GM12878 (cell line): ENCODE measurements around the gene RASL12. TPM values are rescaled to one million over a fixed set of nuclear protein-coding genes. Genes with fewer than 3 reads are reported as not detected.

Source experiments
- ATAC-seq: fragments of 200-7000 bp; cut with Tn5 transposase; 3 replicates; pipeline ENCODE4 v1.9.1; 2020; ENCODE audit warnings: mild to moderate bottlenecking, moderate library complexity
- BruUV-seq: library from RNA; stranded (reverse); fragments of 400-500 nt; replicated peaks from 2 replicates; lab custom pipeline; 2021; lab: Mats Ljungman, UMichigan
- CTCF ChIA-PET: fragments of 300-600 bp; sonication (Branson Sonifier 250); formaldehyde crosslinking; extraction: SDS; loops from one replicate; lab custom pipeline; 2021; ENCODE audit warnings: inconsistent platforms; lab: Yijun Ruan, JAX
- POLR2A ChIA-PET: fragments of 350-600 bp; formaldehyde crosslinking; extraction: SDS; loops from one replicate; lab custom pipeline; 2021; ENCODE audit warnings: inconsistent platforms; lab: Charles Lee
- RAD21 ChIA-PET: fragments of 300-600 bp; sonication (Branson Sonifier 250); formaldehyde crosslinking; loops from one replicate; lab custom pipeline; 2023; ENCODE audit warnings: antibody characterized with exemption; ENCODE audit not compliant: unreplicated experiment; lab: Charles Lee
- SMC1A ChIA-PET: fragments of 300-600 bp; sonication (Branson Sonifier 250); formaldehyde crosslinking; loops from one replicate; lab custom pipeline; 2023; ENCODE audit not compliant: unreplicated experiment, uncharacterized antibody; lab: Charles Lee
- DNase-seq: peaks from one replicate; pipeline ENCODE4 v3.0.0-alpha.2; 2011; ENCODE audit warnings: low read depth, low spot score
- FAIRE-seq: peaks from 3 replicates; lab custom pipeline; 2011; peaks lifted over from hg19 to GRCh38; lab: Jason Lieb, UNC
- H2AFZ ChIP-seq: 2 replicates; pipeline ENCODE4 v1.6.0; 2011; ENCODE audit warnings: low read depth, low read length, control low read depth; ENCODE audit not compliant: control insufficient read depth
- H3K27ac ChIP-seq: 2 replicates; pipeline ENCODE4 v1.5.1; 2011; ENCODE audit warnings: control low read depth; ENCODE audit not compliant: control insufficient read depth, insufficient read depth
- H3K27me3 ChIP-seq, 2 experiments: replicated peaks in 1 of 2; 2 replicates each; pipeline versions ENCODE4 v1.6.0 to v1.6.1; 2011; ENCODE audit warnings: low read length in 1 of 2; ENCODE audit not compliant: control insufficient read depth in 2 of 2, insufficient read depth in 2 of 2
- H3K36me3 ChIP-seq, 2 experiments: 2 replicates each; pipeline ENCODE4 v1.5.1; 2011; ENCODE audit warnings: low read length in 1 of 2; ENCODE audit not compliant: control insufficient read depth in 2 of 2, insufficient read depth in 2 of 2
- H3K4me1 ChIP-seq: 2 replicates; pipeline ENCODE4 v1.6.1; 2011; ENCODE audit warnings: mild to moderate bottlenecking, low read length, moderate library complexity, mixed read lengths; ENCODE audit not compliant: control insufficient read depth, insufficient read depth
- H3K4me2 ChIP-seq: 2 replicates; pipeline ENCODE4 v1.6.0; 2011; ENCODE audit warnings: control low read depth; ENCODE audit not compliant: control insufficient read depth, insufficient read depth
- H3K4me3 ChIP-seq: fragments of 200-600 bp; sonication (generic); 2 replicates; pipeline ENCODE4 v1.5.1; 2016
- H3K79me2 ChIP-seq: 2 replicates; pipeline ENCODE4 v1.6.0; 2011; ENCODE audit warnings: low read length; ENCODE audit not compliant: control insufficient read depth, insufficient read depth
- H3K9ac ChIP-seq: 2 replicates; pipeline ENCODE4 v1.8.0; 2011; ENCODE audit warnings: low read length, control low read depth, mixed read lengths; ENCODE audit not compliant: control insufficient read depth, insufficient read depth
- H3K9me3 ChIP-seq: replicated peaks from 3 replicates; pipeline ENCODE4 v1.5.1; 2011; ENCODE audit warnings: mild to moderate bottlenecking, low read length; ENCODE audit not compliant: control insufficient read depth, insufficient read depth
- H4K20me1 ChIP-seq: 2 replicates; pipeline ENCODE4 v1.6.0; 2011; ENCODE audit not compliant: control insufficient read depth, insufficient read depth
- BACH1 ChIP-seq: fragments of 450-650 bp; IDR thresholded peaks from 2 replicates; pipeline ENCODE4 v1.6.1; 2017; ENCODE audit warnings: mild to moderate bottlenecking, borderline replicate concordance
- BCL11A ChIP-seq: IDR thresholded peaks from 2 replicates; pipeline ENCODE4 v1.6.1; 2011; ENCODE audit warnings: low read depth, low read length
- EP300 ChIP-seq, 2 experiments: fragments of 150-350 bp in 1 of 2; IDR thresholded peaks; 2 replicates each; pipeline ENCODE4 v1.6.1; 2011 to 2012; ENCODE audit warnings: low read depth in 2 of 2, low read length in 2 of 2, borderline replicate concordance in 1 of 2, improper control_type of control experiment in 1 of 2, inconsistent platforms in 1 of 2; ENCODE audit not compliant: control insufficient read depth in 1 of 2
- GABPA ChIP-seq: IDR thresholded peaks from 2 replicates; pipeline ENCODE4 v1.6.1; 2014; ENCODE audit warnings: antibody characterized with exemption, low read depth, mild to moderate bottlenecking, inconsistent platforms
- HCFC1 ChIP-seq: fragments of 150-350 bp; IDR thresholded peaks from 2 replicates; pipeline ENCODE4 v1.6.1; 2014; ENCODE audit warnings: low read length
- HDGF ChIP-seq: fragments of 450-650 bp; IDR thresholded peaks from 2 replicates; pipeline ENCODE4 v1.6.1; 2016; ENCODE audit warnings: antibody characterized with exemption
- MTA3 ChIP-seq: IDR thresholded peaks from 2 replicates; pipeline ENCODE4 v1.6.1; 2012; ENCODE audit warnings: low read length, inconsistent platforms, borderline replicate concordance
- NR2C1 ChIP-seq: fragments of 450-650 bp; IDR thresholded peaks from 2 replicates; pipeline ENCODE4 v1.6.1; 2017; ENCODE audit warnings: antibody characterized with exemption, mild to moderate bottlenecking, moderate library complexity
- SMC3 ChIP-seq: IDR thresholded peaks from 2 replicates; pipeline ENCODE4 v1.6.1; 2011; ENCODE audit warnings: low read length, improper control_type of control experiment, borderline replicate concordance
- YY1 ChIP-seq: IDR thresholded peaks from 2 replicates; pipeline ENCODE4 v1.6.1; 2011; ENCODE audit warnings: low read depth, mild to moderate bottlenecking, low read length
- ZBED1 ChIP-seq: IDR thresholded peaks from 2 replicates; pipeline ENCODE4 v1.6.1; 2016; ENCODE audit warnings: borderline replicate concordance
- ZNF274 ChIP-seq: IDR thresholded peaks from one replicate; pipeline ENCODE4 v1.8.0; 2011; ENCODE audit not compliant: insufficient read length, insufficient read depth
- WGBS: methylation state at CpG from one replicate; pipeline ENCODE4 v1.1.6; 2016; ENCODE audit warnings: low lambda C conversion rate; ENCODE audit not compliant: insufficient replicate concordance, insufficient coverage; ENCODE audit errors: missing lambda C conversion rate; 5-methylcytosine and 5-hydroxymethylcytosine counted together
- in situ Hi-C: fragments of 300-500 bp; cut with MboI; formaldehyde crosslinking; loops from 9 replicates; pipeline ENCODE4 v1.14.3; 2018; ENCODE audit warnings: mixed read lengths
- intact Hi-C: fragments of 100-400 bp; cut with micrococcal nuclease; formaldehyde crosslinking; loops from one replicate; pipeline ENCODE4 v1.14.2; 2022; ENCODE audit not compliant: unreplicated experiment
- polyA plus RNA-seq, 11 experiments: library from polyadenylated mRNA; depleted of rRNA in 4 of 11; unstranded in 6 of 11; stranded (reverse) in 5 of 11; fragments of >200 nt; fragmentation: Nextera tagmentation in 4 of 11; fragmentation: Illumina TruSeq in 1 of 11; extraction: Ambion mirVana in 4 of 11; extraction: Trizol in 1 of 11; gene quantifications; 1 replicate in 1 of 11; 2 replicates in 10 of 11; pipeline versions ENCODE4 v1.2.1 to v1.2.3, GENCODE V29; 2011 to 2016; ENCODE audit warnings: inconsistent platforms in 2 of 11, missing spikeins in 2 of 11, low read depth in 1 of 11
- total RNA-seq, 4 experiments: library from RNA; depleted of rRNA in 3 of 4; stranded (reverse); fragments of >200 nt in 3 of 4; fragmentation: Illumina TruSeq in 1 of 4; extraction: Trizol in 1 of 4; gene quantifications; 2 replicates each; pipeline versions ENCODE4 v1.2.1 to v1.2.3, GENCODE V29; 2013 to 2021
- TF ChIP-seq, protein P1 (sequence below): fragments of 450-650 bp; formaldehyde crosslinking; IDR thresholded peaks from 2 replicates; pipeline ENCODE4 v1.4.0; 2020; ENCODE audit warnings: mild to moderate bottlenecking, moderate library complexity
- TF ChIP-seq, protein P2 (sequence below): fragments of 450-650 bp; IDR thresholded peaks from 2 replicates; pipeline ENCODE4 v1.6.1; 2016; ENCODE audit warnings: mild to moderate bottlenecking

Gene RASL12
- total and polyA plus RNA-seq, 10 of the 15 experiments (the other 5 are each of a cell fraction or from before 2014, with no cell fraction given), result 0.06 to 0.10 TPM; not detected in 8

DNA sequence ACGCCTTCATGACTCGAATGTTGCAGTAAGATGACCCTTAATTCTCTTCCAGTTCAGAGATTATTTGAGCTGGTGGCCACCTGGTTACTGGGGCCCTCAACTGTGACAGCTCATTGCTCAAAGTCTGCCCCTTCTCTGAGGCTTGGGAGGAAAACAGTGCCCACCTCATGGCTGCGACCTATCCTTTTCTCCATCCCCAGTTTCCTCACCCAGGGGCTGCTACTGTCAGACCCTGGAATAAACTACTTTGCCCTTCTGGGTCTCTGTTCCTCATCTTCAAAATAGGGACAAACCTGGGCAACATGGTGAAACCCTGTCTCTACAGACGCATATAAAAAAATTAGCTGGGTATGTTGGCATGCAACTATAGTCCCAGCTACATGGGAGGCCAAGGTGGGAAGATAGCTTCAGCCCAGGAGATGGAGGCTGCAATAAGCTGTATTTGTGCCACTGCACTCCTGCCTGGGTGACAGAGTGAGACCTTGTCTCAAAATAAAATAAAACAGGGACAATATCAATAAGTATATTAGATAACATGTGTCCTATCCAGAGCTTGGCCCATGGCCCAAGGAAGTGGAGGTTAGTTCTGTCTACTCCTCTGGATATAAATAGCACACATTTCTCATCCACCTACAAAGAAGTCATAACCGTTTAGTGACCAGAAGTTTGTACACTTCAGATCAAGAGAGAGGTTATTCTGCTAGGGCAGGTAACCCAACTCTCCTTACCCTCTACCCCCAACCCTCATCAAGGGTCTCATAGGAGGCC is 2.2 kb upstream of the RASL12 start:
- Histone ChIP-seq H3K36me3 (no peaks in the 10 kb centered on the region), H3K4me1 (no peaks in the 10 kb centered on the region), H2AFZ (no peak overlapping the region), H3K4me3 (no peak overlapping the region), H3K9me3 (no peaks in the 10 kb centered on the region), H3K27ac (no peak overlapping the region), H3K27me3 (peaks cover 0 to 2% of the 10 kb centered on the region in 2 experiments), H4K20me1 (no peaks in the 10 kb centered on the region), H3K79me2 (no peaks in the 10 kb centered on the region), H3K9ac (no peak overlapping the region), H3K4me2 (no peak overlapping the region)
- intact Hi-C loops (no loop called here), in situ Hi-C loops (no loop called here)
- SMC1A ChIA-PET, result interaction anchor here (0.6 to 1.8 kb wide), 3 partner anchors 10 to 1363 kb away, joined by 3 to 5 read pairs (median 4); no protein-coding TSS in a partner anchor
- no peak for FAIRE-seq
- DNase-seq, result no peak
- WGBS, result 21% methylated on average over 5 of the region's 5 CpGs
- POLR2A ChIA-PET, result no interaction called here
- TF ChIP-seq HDGF (no peak), BCL11A (no peak), EP300 (IDR thresholded peaks at IDR 0.05; ENCODE audit: borderline replicate concordance in 1 of 2, control insufficient read depth in 1 of 2, low read depth in 2 of 2, low read length in 2 of 2) (no peak), ZNF274 (no peak), BACH1 (no peak), YY1 (no peak), GABPA (no peak), MTA3 (no peak), HCFC1 (no peak), NR2C1 (no peak), ZBED1 (no peak), SMC3 (no peak)
- TF ChIP-seq, protein P1, sequence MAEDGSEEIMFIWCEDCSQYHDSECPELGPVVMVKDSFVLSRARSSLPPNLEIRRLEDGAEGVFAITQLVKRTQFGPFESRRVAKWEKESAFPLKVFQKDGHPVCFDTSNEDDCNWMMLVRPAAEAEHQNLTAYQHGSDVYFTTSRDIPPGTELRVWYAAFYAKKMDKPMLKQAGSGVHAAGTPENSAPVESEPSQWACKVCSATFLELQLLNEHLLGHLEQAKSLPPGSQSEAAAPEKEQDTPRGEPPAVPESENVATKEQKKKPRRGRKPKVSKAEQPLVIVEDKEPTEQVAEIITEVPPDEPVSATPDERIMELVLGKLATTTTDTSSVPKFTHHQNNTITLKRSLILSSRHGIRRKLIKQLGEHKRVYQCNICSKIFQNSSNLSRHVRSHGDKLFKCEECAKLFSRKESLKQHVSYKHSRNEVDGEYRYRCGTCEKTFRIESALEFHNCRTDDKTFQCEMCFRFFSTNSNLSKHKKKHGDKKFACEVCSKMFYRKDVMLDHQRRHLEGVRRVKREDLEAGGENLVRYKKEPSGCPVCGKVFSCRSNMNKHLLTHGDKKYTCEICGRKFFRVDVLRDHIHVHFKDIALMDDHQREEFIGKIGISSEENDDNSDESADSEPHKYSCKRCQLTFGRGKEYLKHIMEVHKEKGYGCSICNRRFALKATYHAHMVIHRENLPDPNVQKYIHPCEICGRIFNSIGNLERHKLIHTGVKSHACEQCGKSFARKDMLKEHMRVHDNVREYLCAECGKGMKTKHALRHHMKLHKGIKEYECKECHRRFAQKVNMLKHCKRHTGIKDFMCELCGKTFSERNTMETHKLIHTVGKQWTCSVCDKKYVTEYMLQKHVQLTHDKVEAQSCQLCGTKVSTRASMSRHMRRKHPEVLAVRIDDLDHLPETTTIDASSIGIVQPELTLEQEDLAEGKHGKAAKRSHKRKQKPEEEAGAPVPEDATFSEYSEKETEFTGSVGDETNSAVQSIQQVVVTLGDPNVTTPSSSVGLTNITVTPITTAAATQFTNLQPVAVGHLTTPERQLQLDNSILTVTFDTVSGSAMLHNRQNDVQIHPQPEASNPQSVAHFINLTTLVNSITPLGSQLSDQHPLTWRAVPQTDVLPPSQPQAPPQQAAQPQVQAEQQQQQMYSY, result no peak
- TF ChIP-seq, protein P2, sequence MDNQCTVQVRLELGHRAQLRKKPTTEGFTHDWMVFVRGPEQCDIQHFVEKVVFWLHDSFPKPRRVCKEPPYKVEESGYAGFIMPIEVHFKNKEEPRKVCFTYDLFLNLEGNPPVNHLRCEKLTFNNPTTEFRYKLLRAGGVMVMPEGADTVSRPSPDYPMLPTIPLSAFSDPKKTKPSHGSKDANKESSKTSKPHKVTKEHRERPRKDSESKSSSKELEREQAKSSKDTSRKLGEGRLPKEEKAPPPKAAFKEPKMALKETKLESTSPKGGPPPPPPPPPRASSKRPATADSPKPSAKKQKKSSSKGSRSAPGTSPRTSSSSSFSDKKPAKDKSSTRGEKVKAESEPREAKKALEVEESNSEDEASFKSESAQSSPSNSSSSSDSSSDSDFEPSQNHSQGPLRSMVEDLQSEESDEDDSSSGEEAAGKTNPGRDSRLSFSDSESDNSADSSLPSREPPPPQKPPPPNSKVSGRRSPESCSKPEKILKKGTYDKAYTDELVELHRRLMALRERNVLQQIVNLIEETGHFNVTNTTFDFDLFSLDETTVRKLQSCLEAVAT, result no peak
- RAD21 ChIA-PET, result no interaction called here
- CTCF ChIA-PET, result interaction anchor here (0.8 to 1.2 kb wide), 3 partner anchors 9 to 36 kb away, joined by 3 to 5 read pairs (median 3); no protein-coding TSS in a partner anchor
- ATAC-seq, result no peak
- no TSS peak for BruUV-seq
